Retinal pigment epithelial cell (primary cell): ENCODE results near the gene GFRA1.

Source experiments
- DNase-seq: peaks from one replicate; pipeline ENCODE4 v3.0.0-alpha.2; 2010; ENCODE audit warnings: low read depth
- H3K4me3 ChIP-seq: 2 replicates; pipeline ENCODE4 v1.5.1; 2011; ENCODE audit warnings: mild to moderate bottlenecking, low read length, control low read depth, moderate library complexity
- CTCF ChIP-seq: conservative IDR thresholded peaks from 2 replicates; pipeline ENCODE4 v1.5.1; 2011; ENCODE audit warnings: low read depth, low read length, control low read depth, inconsistent platforms

Gene GFRA1

DNA sequence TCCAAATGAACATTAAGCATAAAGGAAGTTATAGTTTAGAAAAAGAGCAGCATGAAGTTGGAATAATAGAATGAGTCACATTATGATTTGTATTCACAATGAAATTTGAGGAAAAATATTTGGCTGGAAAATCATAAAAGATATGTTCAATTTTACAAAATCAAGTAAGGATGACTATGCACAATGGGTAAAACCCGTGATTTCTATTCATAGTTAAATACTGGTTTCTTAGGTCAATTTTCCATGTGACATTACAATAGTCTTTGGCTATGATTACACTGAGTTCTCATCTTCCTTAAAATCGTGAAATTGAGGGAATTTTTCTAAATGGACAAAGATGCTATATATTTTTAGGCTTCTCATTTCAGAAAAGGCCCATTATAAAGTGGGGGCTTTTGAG, 33.8 kb upstream of the GFRA1 start:
- DNase-seq, result no peak
- no peak for TF ChIP-seq CTCF
- H3K4me3 ChIP-seq, result no peak overlapping the region

GRCh38 chr10:116304923-116305322, 31.9 kb upstream of the GFRA1 start:
- no peak for TF ChIP-seq CTCF
- DNase-seq, result no peak
- H3K4me3 ChIP-seq, result no peak overlapping the region

DNA sequence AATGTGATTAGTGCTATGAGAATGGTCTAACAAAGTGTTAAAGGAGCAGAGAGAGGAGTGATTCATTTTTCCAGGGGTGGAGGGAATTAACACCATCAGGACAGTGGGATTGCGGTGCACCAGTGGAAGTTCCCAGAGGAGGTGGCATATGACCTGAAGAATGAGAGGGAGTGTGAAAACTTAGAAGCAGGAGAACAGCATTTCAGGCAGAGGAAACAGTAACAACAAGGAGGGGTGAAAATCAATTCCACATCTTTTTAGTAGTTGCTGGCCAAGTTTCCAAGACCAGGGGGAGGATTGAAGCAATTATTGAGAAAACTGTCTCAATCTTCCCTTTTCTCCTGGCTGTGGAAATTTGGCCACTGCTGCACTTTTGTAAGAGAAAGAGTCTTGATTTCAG, 27.5 kb upstream of the GFRA1 start:
- DNase-seq, result no peak
- no peak for TF ChIP-seq CTCF
- H3K4me3 ChIP-seq, result no peak overlapping the region

GRCh38 chr10:116298586-116298985, 25.6 kb upstream of the GFRA1 start:
- no peak overlapping the region for H3K4me3 ChIP-seq
- TF ChIP-seq CTCF, result no peak
- DNase-seq, result no peak

DNA sequence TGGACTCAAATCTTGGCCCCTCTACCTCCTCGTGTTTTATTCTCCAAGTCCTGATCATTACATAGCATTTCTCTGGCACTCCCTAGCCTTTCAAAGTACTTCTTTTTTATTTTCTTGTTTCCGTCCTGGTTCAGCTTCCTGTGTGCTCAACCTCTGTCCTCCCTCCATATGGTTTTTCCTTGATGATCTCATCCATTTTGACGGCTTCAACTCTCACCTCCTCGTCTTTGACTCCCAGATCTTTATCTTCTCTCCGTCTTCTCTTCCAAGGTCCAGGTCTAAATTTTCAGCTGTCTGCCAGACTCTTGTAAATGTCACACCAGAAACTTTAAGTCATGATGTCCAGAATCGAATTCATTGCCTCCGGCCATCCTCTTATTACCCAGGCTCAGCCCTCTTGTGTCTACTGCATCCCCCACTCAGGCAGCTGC, 23.3 kb upstream of the GFRA1 start:
- no peak overlapping the region for H3K4me3 ChIP-seq
- no peak for DNase-seq
- TF ChIP-seq CTCF, result no peak

DNA sequence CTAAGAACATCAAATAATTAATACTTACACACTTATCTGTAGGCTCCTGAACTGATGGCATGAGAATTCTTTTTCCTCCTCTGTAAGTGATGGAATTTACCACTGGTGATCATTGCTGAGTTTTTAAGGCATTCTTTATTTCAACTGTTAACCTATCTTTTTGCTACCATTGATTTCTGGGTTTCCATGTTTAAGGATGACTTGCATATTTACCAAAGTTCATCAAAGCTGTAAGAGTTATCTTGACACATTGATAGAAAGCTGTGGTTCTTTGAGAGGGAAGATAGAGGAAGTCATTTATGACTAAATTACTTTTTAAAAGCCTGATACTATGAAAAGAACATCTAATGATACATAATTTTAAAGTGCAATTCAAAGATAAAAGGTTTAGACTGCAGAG, 19.5 kb upstream of the GFRA1 start:
- no peak for TF ChIP-seq CTCF
- no peak for DNase-seq
- no peak overlapping the region for H3K4me3 ChIP-seq

- DNase-seq, result no peak
- no peak for TF ChIP-seq CTCF
- H3K4me3 ChIP-seq, result no peak overlapping the region
Observed at GRCh38 chr10:116289652-116290051, 16.6 kb upstream of the GFRA1 start.
